Measurements from ENCODE around the gene LRCH1. TPM values are rescaled to one million over a fixed set of nuclear protein-coding genes. Genes with fewer than 3 reads are reported as not detected.

LRCH1 gene
- total and polyA plus RNA-seq, 5 donors from 2014 or later, result 2.6 to 23.5 (median 3.4) TPM

DNA sequence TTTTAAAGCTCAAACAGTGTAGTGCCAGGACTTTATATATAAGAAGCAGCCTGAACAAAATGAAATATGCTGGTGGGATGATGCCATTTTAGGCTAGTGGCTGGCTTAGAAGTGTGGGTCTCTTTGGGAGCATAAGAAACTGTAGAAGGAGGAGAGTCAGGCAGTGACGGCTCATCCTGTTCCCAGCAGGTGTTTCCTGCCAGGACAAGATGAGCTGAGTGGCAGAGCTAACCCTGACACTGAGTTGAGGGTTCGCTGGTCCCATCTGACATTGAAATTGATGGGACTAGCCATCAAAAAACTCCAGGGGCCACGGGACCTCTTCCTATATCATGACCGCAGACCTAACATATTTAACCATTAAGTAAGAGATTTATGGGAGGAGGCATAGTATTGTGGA lies 192.7 kb downstream of the LRCH1 start:
- Histone ChIP-seq H3K4me3 (ENCODE audit: low read depth, low read length) (no peak overlapping the region), H3K27ac (ENCODE audit: insufficient read depth, low read length, poor library complexity, severe bottlenecking) (no peak overlapping the region), H3K9me3 (ENCODE audit: control insufficient read depth in 2 of 2, low read length in 2 of 2) (no peaks in the 10 kb centered on the region), H3K36me3 (ENCODE audit: control insufficient read depth, insufficient read depth, low read length) (peaks cover 29% of the 10 kb centered on the region), H3K4me1 (ENCODE audit: control insufficient read depth, insufficient read depth, low read length, poor library complexity, severe bottlenecking) (no peaks in the 10 kb centered on the region), H3K27me3 (ENCODE audit: control insufficient read depth, insufficient read depth, low read length) (no peaks in the 10 kb centered on the region)
- Mint-ChIP-seq H3K4me1 (peaks cover 0 to 2% (median 0%) of the 10 kb centered on the region in 4 donors), H3K9me3 (no peaks in the 10 kb centered on the region), H3K36me3 (peaks cover 41% of the 10 kb centered on the region), H3K27ac (peak overlapping the region in 1 of 3 donors; percentile 54), H3K27me3 (no peaks in the 10 kb centered on the region), H3K4me3 (no peak overlapping the region)
- ATAC-seq (ENCODE audit: low read depth in 2 of 2) (no peak), DNase-seq (no peak)

DNA sequence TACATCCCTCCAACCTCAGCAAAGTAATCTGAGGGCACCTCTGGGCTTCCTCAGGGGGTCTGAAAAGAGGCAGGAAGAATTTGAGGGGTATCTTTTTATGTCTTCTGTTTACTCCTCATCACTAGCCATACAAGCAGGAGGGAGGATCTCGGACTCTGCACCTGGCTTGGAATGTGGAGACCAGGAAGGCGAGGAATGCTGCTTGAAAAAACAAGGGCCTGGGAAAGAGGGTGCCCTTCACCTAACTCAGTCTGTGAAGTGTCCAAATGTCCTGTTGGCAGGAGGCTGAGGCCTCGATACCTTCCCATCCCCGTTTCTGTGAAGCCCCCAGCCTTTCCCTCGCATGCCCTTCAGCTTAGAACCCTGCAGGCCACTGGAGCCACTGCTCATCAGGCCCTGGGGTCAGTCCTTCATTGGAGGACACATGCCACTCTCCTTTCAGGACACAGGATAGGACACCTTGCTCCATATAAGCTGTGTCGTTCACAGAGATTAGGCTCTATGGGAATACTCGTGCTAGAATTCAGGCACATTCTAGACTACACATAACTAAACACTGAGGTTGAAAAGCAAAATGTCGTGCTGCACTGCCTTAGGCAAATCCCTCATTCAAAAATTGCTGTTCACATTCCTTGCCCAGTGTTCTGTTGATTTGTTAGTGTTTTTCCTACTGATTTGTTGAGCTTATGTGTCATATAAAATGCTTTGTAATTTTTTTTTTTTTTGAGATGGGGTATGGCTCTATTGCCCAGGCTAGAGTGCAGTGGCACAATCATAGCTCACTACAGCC lies 194.3 kb downstream of the LRCH1 start:
- Histone ChIP-seq H3K27me3 (ENCODE audit: control insufficient read depth, insufficient read depth, low read length) (no peaks in the 10 kb centered on the region), H3K27ac (ENCODE audit: insufficient read depth, low read length, poor library complexity, severe bottlenecking) (no peak overlapping the region), H3K4me1 (ENCODE audit: control insufficient read depth, insufficient read depth, low read length, poor library complexity, severe bottlenecking) (no peaks in the 10 kb centered on the region), H3K4me3 (ENCODE audit: low read depth, low read length) (no peak overlapping the region), H3K36me3 (ENCODE audit: control insufficient read depth, insufficient read depth, low read length) (peaks cover 26% of the 10 kb centered on the region), H3K9me3 (ENCODE audit: control insufficient read depth in 2 of 2, low read length in 2 of 2) (no peaks in the 10 kb centered on the region)
- ATAC-seq (ENCODE audit: low read depth in 2 of 2) (no peak), DNase-seq (no peak)
- peaks cover 5 to 15% (median 11%) of the 10 kb centered on the region in 4 donors for H3K4me1 Mint-ChIP-seq
- no peaks in the 10 kb centered on the region for H3K27me3 Mint-ChIP-seq
- H3K36me3 Mint-ChIP-seq, result peaks cover 31% of the 10 kb centered on the region
- H3K27ac Mint-ChIP-seq, result peak overlapping the region in 1 of 3 donors; percentile 26
- no peak overlapping the region for H3K4me3 Mint-ChIP-seq
- no peaks in the 10 kb centered on the region for H3K9me3 Mint-ChIP-seq

DNA sequence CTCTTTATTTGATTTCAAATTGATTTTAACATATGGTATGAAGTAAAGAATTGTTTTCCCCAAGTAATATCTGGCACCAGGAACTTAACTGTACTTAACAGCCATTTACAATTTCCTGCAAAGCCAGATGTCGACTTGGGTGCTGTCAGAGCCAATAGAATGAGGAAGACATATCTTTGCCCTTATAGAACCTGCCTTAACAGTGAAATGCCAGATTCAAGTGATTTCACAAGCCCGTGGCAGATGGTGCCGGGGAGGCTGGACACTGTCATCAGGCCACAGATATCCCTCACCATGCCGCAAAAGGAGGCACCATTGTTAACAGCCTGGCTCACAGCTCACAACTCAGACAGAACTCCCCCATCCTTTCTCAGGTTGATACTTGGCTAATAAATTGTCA lies 195.3 kb downstream of the LRCH1 start:
- DNase-seq (no peak), ATAC-seq (ENCODE audit: low read depth in 2 of 2) (no peak)
- H3K4me3 Mint-ChIP-seq, result no peak overlapping the region
- peaks cover 29% of the 10 kb centered on the region for H3K36me3 Mint-ChIP-seq
- peaks cover 26% of the 10 kb centered on the region for H3K36me3 ChIP-seq (ENCODE audit: control insufficient read depth, insufficient read depth, low read length)
- H3K27me3 ChIP-seq (ENCODE audit: control insufficient read depth, insufficient read depth, low read length), result no peaks in the 10 kb centered on the region
- no peaks in the 10 kb centered on the region for H3K9me3 ChIP-seq (ENCODE audit: control insufficient read depth in 2 of 2, low read length in 2 of 2)
- H3K4me1 Mint-ChIP-seq, result peaks cover 6 to 15% (median 12%) of the 10 kb centered on the region in 4 donors
- no peak overlapping the region for H3K4me3 ChIP-seq (ENCODE audit: low read depth, low read length)
- H3K27ac ChIP-seq (ENCODE audit: insufficient read depth, low read length, poor library complexity, severe bottlenecking), result no peak overlapping the region
- no peaks in the 10 kb centered on the region for H3K9me3 Mint-ChIP-seq
- no peaks in the 10 kb centered on the region for H3K27me3 Mint-ChIP-seq
- H3K4me1 ChIP-seq (ENCODE audit: control insufficient read depth, insufficient read depth, low read length, poor library complexity, severe bottlenecking), result no peaks in the 10 kb centered on the region
- no peak overlapping the region for H3K27ac Mint-ChIP-seq

DNA sequence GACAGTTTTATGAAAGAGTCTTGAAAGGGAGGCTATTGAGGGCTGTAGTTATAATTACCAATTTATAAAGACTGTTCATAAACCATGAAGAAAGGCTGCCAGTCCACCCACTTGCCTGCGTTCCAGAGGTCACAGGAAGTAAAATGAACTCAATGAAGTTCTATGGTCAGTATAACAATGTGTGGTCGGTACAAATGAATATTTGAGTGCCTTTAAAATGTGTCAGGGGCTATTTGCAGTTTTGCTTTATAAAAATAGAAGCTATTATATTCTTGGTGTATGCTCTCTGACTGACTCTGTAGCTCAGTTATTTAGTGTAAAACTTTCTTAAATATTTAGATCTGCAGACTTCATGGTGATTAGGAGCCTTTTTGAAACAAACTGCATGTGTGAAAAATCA lies 197.0 kb downstream of the LRCH1 start:
- peaks cover 27% of the 10 kb centered on the region for H3K36me3 Mint-ChIP-seq
- peak overlapping the region in 1 of 3 donors; percentile 59 for H3K27ac Mint-ChIP-seq
- no peaks in the 10 kb centered on the region for H3K9me3 Mint-ChIP-seq
- Histone ChIP-seq H3K36me3 (ENCODE audit: control insufficient read depth, insufficient read depth, low read length) (peaks cover 17% of the 10 kb centered on the region), H3K4me3 (ENCODE audit: low read depth, low read length) (no peak overlapping the region), H3K27me3 (ENCODE audit: control insufficient read depth, insufficient read depth, low read length) (no peaks in the 10 kb centered on the region), H3K9me3 (ENCODE audit: control insufficient read depth in 2 of 2, low read length in 2 of 2) (no peaks in the 10 kb centered on the region), H3K27ac (ENCODE audit: insufficient read depth, low read length, poor library complexity, severe bottlenecking) (no peak overlapping the region), H3K4me1 (ENCODE audit: control insufficient read depth, insufficient read depth, low read length, poor library complexity, severe bottlenecking) (no peaks in the 10 kb centered on the region)
- no peak overlapping the region for H3K4me3 Mint-ChIP-seq
- H3K27me3 Mint-ChIP-seq, result no peaks in the 10 kb centered on the region
- peaks cover 6 to 15% (median 12%) of the 10 kb centered on the region in 4 donors for H3K4me1 Mint-ChIP-seq
- DNase-seq (no peak), ATAC-seq (ENCODE audit: low read depth in 2 of 2) (no peak)

DNA sequence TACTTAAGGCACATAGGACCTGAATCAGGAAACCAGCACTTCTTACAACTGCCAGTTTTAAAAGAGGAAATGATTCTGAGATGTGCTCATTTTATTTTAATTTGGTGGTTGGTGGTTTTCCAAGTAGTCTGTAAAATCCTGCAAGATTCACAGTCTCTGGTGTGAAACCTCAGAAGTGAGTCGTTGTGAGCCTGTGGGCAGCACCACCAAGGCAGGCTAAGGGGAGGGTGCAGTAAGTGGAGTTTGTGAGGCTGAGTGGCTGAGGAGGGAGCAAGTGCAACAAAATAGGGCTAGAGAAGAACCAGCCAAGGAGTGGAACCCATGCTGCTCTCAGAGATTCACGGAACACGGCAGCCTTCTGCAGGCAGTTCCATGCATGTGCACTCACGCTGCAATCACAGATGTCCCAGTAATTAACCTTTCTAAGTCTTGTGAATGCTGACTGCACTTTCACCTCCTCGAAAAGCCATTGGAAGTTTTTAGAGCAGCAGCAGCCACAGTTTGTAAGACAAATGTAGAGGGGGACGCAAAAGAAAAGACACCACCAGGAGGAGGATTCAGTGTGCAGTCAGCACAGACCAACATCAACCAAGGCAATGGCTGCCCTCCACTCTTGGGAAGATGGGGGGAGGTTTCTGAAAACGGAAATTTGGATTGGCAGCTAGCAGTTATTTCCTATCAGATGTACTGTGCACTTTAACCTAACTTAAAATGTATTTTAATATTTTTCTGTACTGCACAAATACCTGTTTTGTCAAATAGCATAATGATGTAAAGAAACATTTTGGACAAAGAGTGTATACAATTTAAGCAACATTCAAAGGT lies 199.1 kb downstream of the LRCH1 start:
- H3K9me3 ChIP-seq (ENCODE audit: control insufficient read depth in 2 of 2, low read length in 2 of 2), result no peaks in the 10 kb centered on the region
- ATAC-seq (ENCODE audit: low read depth in 2 of 2), result peak; percentile 67 to 74

DNA sequence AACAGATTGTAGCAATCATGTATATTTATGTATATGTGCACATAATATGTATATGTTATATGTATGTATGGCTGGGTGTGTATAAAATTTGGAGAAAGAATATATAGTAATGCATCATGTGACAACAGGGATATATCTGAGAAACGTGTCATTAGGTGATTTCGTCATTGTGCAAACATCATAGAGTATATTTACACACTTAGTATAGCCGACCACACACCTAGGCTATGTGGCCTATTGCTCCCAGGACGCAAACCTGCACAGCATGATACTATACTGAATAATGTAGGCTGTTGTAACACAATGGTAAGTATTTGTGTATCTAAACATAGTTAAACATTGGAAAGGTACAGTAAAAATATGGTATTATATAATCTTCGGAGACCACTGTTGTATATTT lies 200.2 kb downstream of the LRCH1 start:
- peaks cover 6 to 15% (median 12%) of the 10 kb centered on the region in 4 donors for H3K4me1 Mint-ChIP-seq
- peaks cover 6% of the 10 kb centered on the region for H3K27me3 Mint-ChIP-seq

More for the DNA sequence above, 199.1 kb downstream of the LRCH1 start:
- H3K27me3 Mint-ChIP-seq, result peaks cover 5% of the 10 kb centered on the region
- Histone ChIP-seq H3K4me3 (ENCODE audit: low read depth, low read length) (no peak overlapping the region), H3K36me3 (ENCODE audit: control insufficient read depth, insufficient read depth, low read length) (peaks cover 11% of the 10 kb centered on the region), H3K4me1 (ENCODE audit: control insufficient read depth, insufficient read depth, low read length, poor library complexity, severe bottlenecking) (no peaks in the 10 kb centered on the region), H3K27ac (ENCODE audit: insufficient read depth, low read length, poor library complexity, severe bottlenecking) (no peak overlapping the region), H3K27me3 (ENCODE audit: control insufficient read depth, insufficient read depth, low read length) (no peaks in the 10 kb centered on the region)
- H3K4me3 Mint-ChIP-seq, result peak overlapping the region in 2 of 4 donors; percentile 11 to 20
- peaks cover 10% of the 10 kb centered on the region for H3K36me3 Mint-ChIP-seq
- peak overlapping the region; percentile 31 to 84 (median 84) for H3K27ac Mint-ChIP-seq
- H3K9me3 Mint-ChIP-seq, result peaks cover 0 to 2% (median 0%) of the 10 kb centered on the region in 7 donors
- peak in 2 of 3 donors; percentile 10 to 63 for DNase-seq
- peaks cover 6 to 15% (median 12%) of the 10 kb centered on the region in 4 donors for H3K4me1 Mint-ChIP-seq

DNA sequence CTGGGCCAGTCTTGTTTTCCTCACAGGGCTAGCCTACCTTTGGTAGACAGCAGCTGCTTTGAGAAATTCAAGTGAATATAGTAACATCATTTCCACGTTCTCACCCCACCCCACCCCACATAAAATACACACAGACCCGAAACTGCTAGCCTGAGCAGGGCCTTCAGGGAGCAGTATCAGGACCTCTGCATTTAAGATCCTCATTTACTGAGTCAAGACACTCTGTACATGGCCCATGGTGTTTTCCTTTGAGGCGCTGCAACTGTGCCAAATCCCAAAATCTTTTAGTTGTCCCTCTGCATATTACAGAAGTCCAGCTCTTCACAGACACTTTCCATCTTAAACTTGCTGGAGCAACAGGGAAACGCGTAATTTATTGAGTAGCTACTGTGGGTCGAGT lies 200.9 kb downstream of the LRCH1 start:
- H3K27ac ChIP-seq (ENCODE audit: insufficient read depth, low read length, poor library complexity, severe bottlenecking), result no peak overlapping the region
- ATAC-seq (ENCODE audit: low read depth in 2 of 2) (no peak), DNase-seq (no peak)
- H3K4me1 Mint-ChIP-seq, result peaks cover 6 to 15% (median 12%) of the 10 kb centered on the region in 4 donors
- H3K36me3 ChIP-seq (ENCODE audit: control insufficient read depth, insufficient read depth, low read length), result peaks cover 8% of the 10 kb centered on the region
- peaks cover 12% of the 10 kb centered on the region for H3K27me3 Mint-ChIP-seq
- H3K4me3 Mint-ChIP-seq, result no peak overlapping the region
- no peak overlapping the region for H3K4me3 ChIP-seq (ENCODE audit: low read depth, low read length)
- H3K9me3 Mint-ChIP-seq, result peaks cover 0 to 2% (median 0%) of the 10 kb centered on the region in 7 donors
- no peak overlapping the region for H3K27ac Mint-ChIP-seq
- H3K9me3 ChIP-seq (ENCODE audit: control insufficient read depth in 2 of 2, low read length in 2 of 2), result no peaks in the 10 kb centered on the region
- H3K27me3 ChIP-seq (ENCODE audit: control insufficient read depth, insufficient read depth, low read length), result peaks cover 4% of the 10 kb centered on the region
- peaks cover 5% of the 10 kb centered on the region for H3K36me3 Mint-ChIP-seq
- no peaks in the 10 kb centered on the region for H3K4me1 ChIP-seq (ENCODE audit: control insufficient read depth, insufficient read depth, low read length, poor library complexity, severe bottlenecking)

More for the DNA sequence above, 200.2 kb downstream of the LRCH1 start:
- H3K36me3 Mint-ChIP-seq, result peaks cover 10% of the 10 kb centered on the region
- H3K9me3 Mint-ChIP-seq, result peaks cover 0 to 2% (median 0%) of the 10 kb centered on the region in 7 donors
- no peak for ATAC-seq (ENCODE audit: low read depth in 2 of 2)
- no peak for DNase-seq
- Histone ChIP-seq H3K9me3 (ENCODE audit: control insufficient read depth in 2 of 2, low read length in 2 of 2) (no peaks in the 10 kb centered on the region), H3K4me1 (ENCODE audit: control insufficient read depth, insufficient read depth, low read length, poor library complexity, severe bottlenecking) (no peaks in the 10 kb centered on the region), H3K36me3 (ENCODE audit: control insufficient read depth, insufficient read depth, low read length) (peaks cover 8% of the 10 kb centered on the region), H3K4me3 (ENCODE audit: low read depth, low read length) (no peak overlapping the region), H3K27me3 (ENCODE audit: control insufficient read depth, insufficient read depth, low read length) (peaks cover 3% of the 10 kb centered on the region), H3K27ac (ENCODE audit: insufficient read depth, low read length, poor library complexity, severe bottlenecking) (no peak overlapping the region)
- H3K4me3 Mint-ChIP-seq, result no peak overlapping the region
- H3K27ac Mint-ChIP-seq, result no peak overlapping the region

Measured in CD4-positive, CD25-positive, alpha-beta regulatory T cell (primary cell).